ENCODE measurements around the gene WDR75.

Gene WDR75

GRCh38 chr2:189444322-189444721 is 3.0 kb downstream of the WDR75 start:
- no CpG with 5 or more reads among the region's 1 CpG for WGBS, 2 donors (ENCODE audit: extremely low coverage in 2 of 2, insufficient read length in 2 of 2, insufficient replicate concordance in 1 of 2)
- Histone ChIP-seq H3K4ac (ENCODE audit: low read length) (no peak overlapping the region), H3K79me1 (ENCODE audit: low read depth, low read length) (peaks cover 2% of the 10 kb centered on the region), H2AFZ (ENCODE audit: low read length) (no peak overlapping the region), H3K4me3 (ENCODE audit: low read length in 2 of 2) (no peak overlapping the region), H2AK5ac (ENCODE audit: low read depth, low read length) (no peak overlapping the region), H3K27me3 (ENCODE audit: control insufficient read depth in 3 of 3, insufficient read depth in 3 of 3, low read depth in 1 of 3, low read length in 3 of 3) (no peaks in the 10 kb centered on the region), H3K36me3 (replicated peaks in 1 of 2; ENCODE audit: control insufficient read depth in 2 of 2, insufficient read depth in 2 of 2, low read length in 2 of 2) (peaks cover 0 to 67% of the 10 kb centered on the region in 2 donors), H3K18ac (ENCODE audit: low read length) (no peak overlapping the region), H2BK120ac (ENCODE audit: low read depth, low read length) (no peak overlapping the region), H2BK15ac (ENCODE audit: low read length) (no peak overlapping the region), H3K14ac (ENCODE audit: low read length) (no peak overlapping the region), H3K9ac (ENCODE audit: low read depth, low read length, poor library complexity) (no peak overlapping the region), H3K4me1 (ENCODE audit: control insufficient read depth in 2 of 2, insufficient read depth in 1 of 2, low read depth in 1 of 2, low read length in 2 of 2) (peaks cover 1 to 6% of the 10 kb centered on the region in 2 donors), H2BK5ac (ENCODE audit: low read length) (no peak overlapping the region), H2BK12ac (ENCODE audit: low read length) (no peak overlapping the region), H3K23ac (ENCODE audit: low read depth, low read length, poor library complexity) (no peak overlapping the region), H4K91ac (ENCODE audit: low read depth, low read length, poor library complexity) (no peak overlapping the region), H4K8ac (ENCODE audit: low read depth, low read length) (no peak overlapping the region), H3K27ac (replicated peaks; ENCODE audit: low read length) (no peak overlapping the region), H3K4me2 (ENCODE audit: insufficient read depth, low read length, poor library complexity, severe bottlenecking) (no peak overlapping the region), H3K9me3 (replicated peaks in 1 of 2; ENCODE audit: control insufficient read depth in 2 of 2, insufficient read depth in 1 of 2, low read depth in 1 of 2, low read length in 2 of 2) (peaks cover 0 to 3% of the 10 kb centered on the region in 2 donors)
- no peak for DNase-seq (ENCODE audit: low spot score)

- no CpG with 5 or more reads among the region's 2 CpGs for WGBS, 2 donors (ENCODE audit: extremely low coverage in 2 of 2, insufficient read length in 2 of 2, insufficient replicate concordance in 1 of 2)
- Histone ChIP-seq H3K4ac (ENCODE audit: low read length) (no peak overlapping the region), H2BK12ac (ENCODE audit: low read length) (no peak overlapping the region), H3K4me2 (ENCODE audit: insufficient read depth, low read length, poor library complexity, severe bottlenecking) (no peak overlapping the region), H3K9ac (ENCODE audit: low read depth, low read length, poor library complexity) (no peak overlapping the region), H2BK120ac (ENCODE audit: low read depth, low read length) (no peak overlapping the region), H3K14ac (ENCODE audit: low read length) (no peak overlapping the region), H2AFZ (ENCODE audit: low read length) (no peak overlapping the region), H4K8ac (ENCODE audit: low read depth, low read length) (no peak overlapping the region), H3K27ac (replicated peaks; ENCODE audit: low read length) (no peak overlapping the region), H3K27me3 (ENCODE audit: control insufficient read depth in 3 of 3, insufficient read depth in 3 of 3, low read depth in 1 of 3, low read length in 3 of 3) (no peaks in the 10 kb centered on the region), H4K91ac (ENCODE audit: low read depth, low read length, poor library complexity) (no peak overlapping the region), H2BK5ac (ENCODE audit: low read length) (no peak overlapping the region), H3K18ac (ENCODE audit: low read length) (no peak overlapping the region), H3K4me3 (ENCODE audit: low read length in 2 of 2) (no peak overlapping the region), H3K36me3 (replicated peaks in 1 of 2; ENCODE audit: control insufficient read depth in 2 of 2, insufficient read depth in 2 of 2, low read length in 2 of 2) (peaks cover 2 to 91% of the 10 kb centered on the region in 2 donors), H3K23ac (ENCODE audit: low read depth, low read length, poor library complexity) (no peak overlapping the region), H3K4me1 (ENCODE audit: control insufficient read depth in 2 of 2, insufficient read depth in 1 of 2, low read depth in 1 of 2, low read length in 2 of 2) (peaks cover 0 to 2% of the 10 kb centered on the region in 2 donors), H3K9me3 (replicated peaks in 1 of 2; ENCODE audit: control insufficient read depth in 2 of 2, insufficient read depth in 1 of 2, low read depth in 1 of 2, low read length in 2 of 2) (peaks cover 0 to 3% of the 10 kb centered on the region in 2 donors), H3K79me1 (ENCODE audit: low read depth, low read length) (peaks cover 2% of the 10 kb centered on the region), H2BK15ac (ENCODE audit: low read length) (no peak overlapping the region), H2AK5ac (ENCODE audit: low read depth, low read length) (no peak overlapping the region)
- DNase-seq (ENCODE audit: low spot score): no peak
Observed at GRCh38 chr2:189446780-189447179, 5.5 kb downstream of the WDR75 start.

GRCh38 chr2:189454009-189454408 is 12.7 kb downstream of the WDR75 start:
- Histone ChIP-seq H2BK12ac (ENCODE audit: low read length) (no peak overlapping the region), H4K8ac (ENCODE audit: low read depth, low read length) (no peak overlapping the region), H3K4me1 (ENCODE audit: control insufficient read depth in 2 of 2, insufficient read depth in 1 of 2, low read depth in 1 of 2, low read length in 2 of 2) (no peaks in the 10 kb centered on the region), H2BK120ac (ENCODE audit: low read depth, low read length) (no peak overlapping the region), H3K23ac (ENCODE audit: low read depth, low read length, poor library complexity) (no peak overlapping the region), H2BK5ac (ENCODE audit: low read length) (no peak overlapping the region), H3K18ac (ENCODE audit: low read length) (no peak overlapping the region), H3K14ac (ENCODE audit: low read length) (no peak overlapping the region), H3K79me1 (ENCODE audit: low read depth, low read length) (no peaks in the 10 kb centered on the region), H3K9me3 (replicated peaks in 1 of 2; ENCODE audit: control insufficient read depth in 2 of 2, insufficient read depth in 1 of 2, low read depth in 1 of 2, low read length in 2 of 2) (no peaks in the 10 kb centered on the region), H2AFZ (ENCODE audit: low read length) (no peak overlapping the region), H3K27me3 (ENCODE audit: control insufficient read depth in 3 of 3, insufficient read depth in 3 of 3, low read depth in 1 of 3, low read length in 3 of 3) (no peaks in the 10 kb centered on the region), H3K36me3 (replicated peaks in 1 of 2; ENCODE audit: control insufficient read depth in 2 of 2, insufficient read depth in 2 of 2, low read length in 2 of 2) (peaks cover 11 to 98% of the 10 kb centered on the region in 2 donors), H3K4me2 (ENCODE audit: insufficient read depth, low read length, poor library complexity, severe bottlenecking) (no peak overlapping the region), H3K27ac (replicated peaks; ENCODE audit: low read length) (no peak overlapping the region), H2BK15ac (ENCODE audit: low read length) (no peak overlapping the region), H3K4ac (ENCODE audit: low read length) (no peak overlapping the region), H3K9ac (ENCODE audit: low read depth, low read length, poor library complexity) (no peak overlapping the region), H2AK5ac (ENCODE audit: low read depth, low read length) (no peak overlapping the region), H4K91ac (ENCODE audit: low read depth, low read length, poor library complexity) (no peak overlapping the region), H3K4me3 (ENCODE audit: low read length in 2 of 2) (no peak overlapping the region)
- DNase-seq (ENCODE audit: low spot score): no peak
- WGBS, 2 donors (ENCODE audit: extremely low coverage in 2 of 2, insufficient read length in 2 of 2, insufficient replicate concordance in 1 of 2): no CpG with 5 or more reads among the region's 2 CpGs

- Histone ChIP-seq H3K14ac (ENCODE audit: low read length) (no peak overlapping the region), H3K27ac (replicated peaks; ENCODE audit: low read length) (no peak overlapping the region), H3K27me3 (ENCODE audit: control insufficient read depth in 3 of 3, insufficient read depth in 3 of 3, low read depth in 1 of 3, low read length in 3 of 3) (no peaks in the 10 kb centered on the region), H3K4me3 (ENCODE audit: low read length in 2 of 2) (no peak overlapping the region), H3K4ac (ENCODE audit: low read length) (no peak overlapping the region), H3K79me1 (ENCODE audit: low read depth, low read length) (no peaks in the 10 kb centered on the region), H2BK15ac (ENCODE audit: low read length) (no peak overlapping the region), H2BK5ac (ENCODE audit: low read length) (no peak overlapping the region), H3K36me3 (replicated peaks in 1 of 2; ENCODE audit: control insufficient read depth in 2 of 2, insufficient read depth in 2 of 2, low read length in 2 of 2) (peaks cover 17 to 100% of the 10 kb centered on the region in 2 donors), H3K4me2 (ENCODE audit: insufficient read depth, low read length, poor library complexity, severe bottlenecking) (no peak overlapping the region), H3K9me3 (replicated peaks in 1 of 2; ENCODE audit: control insufficient read depth in 2 of 2, insufficient read depth in 1 of 2, low read depth in 1 of 2, low read length in 2 of 2) (no peaks in the 10 kb centered on the region), H3K9ac (ENCODE audit: low read depth, low read length, poor library complexity) (no peak overlapping the region), H3K23ac (ENCODE audit: low read depth, low read length, poor library complexity) (no peak overlapping the region), H3K18ac (ENCODE audit: low read length) (no peak overlapping the region), H4K8ac (ENCODE audit: low read depth, low read length) (no peak overlapping the region), H3K4me1 (ENCODE audit: control insufficient read depth in 2 of 2, insufficient read depth in 1 of 2, low read depth in 1 of 2, low read length in 2 of 2) (no peaks in the 10 kb centered on the region), H2BK12ac (ENCODE audit: low read length) (no peak overlapping the region), H2BK120ac (ENCODE audit: low read depth, low read length) (no peak overlapping the region), H4K91ac (ENCODE audit: low read depth, low read length, poor library complexity) (no peak overlapping the region), H2AFZ (ENCODE audit: low read length) (no peak overlapping the region), H2AK5ac (ENCODE audit: low read depth, low read length) (no peak overlapping the region)
- no CpG with 5 or more reads among the region's 1 CpG for WGBS, 2 donors (ENCODE audit: extremely low coverage in 2 of 2, insufficient read length in 2 of 2, insufficient replicate concordance in 1 of 2)
- DNase-seq (ENCODE audit: low spot score): no peak
Observed at GRCh38 chr2:189465076-189465475, 23.8 kb downstream of the WDR75 start.
